Left ventricle myocardium inferior (tissue), 1 donor: ENCODE measurements around the gene HTT-AS. TPM values are rescaled to one million over a fixed set of nuclear protein-coding genes. Genes with fewer than 3 reads are reported as not detected.
A peak's percentile ranks its signal among the peaks of the same experiment; 100 is the strongest.

ENCODE experiments used
- DNase-seq: peaks from one replicate; pipeline ENCODE4 v3.0.0-alpha.2; 2020
- H3K27ac ChIP-seq: fragments of 200-600 bp; replicated peaks from 2 replicates; pipeline ENCODE4 v1.8.0; 2021
- H3K27me3 ChIP-seq: fragments of 200-600 bp; 2 replicates; pipeline ENCODE4 v1.8.0; 2021; ENCODE audit warnings: low read depth
- H3K36me3 ChIP-seq: fragments of 200-600 bp; 2 replicates; pipeline ENCODE4 v1.8.0; 2021
- H3K4me1 ChIP-seq: fragments of 200-600 bp; 2 replicates; pipeline ENCODE4 v1.8.0; 2021
- H3K4me3 ChIP-seq: fragments of 200-600 bp; 2 replicates; pipeline ENCODE4 v1.8.0; 2021; ENCODE audit warnings: mild to moderate bottlenecking, moderate library complexity
- H3K9me3 ChIP-seq: fragments of 200-600 bp; replicated peaks from 2 replicates; pipeline ENCODE4 v1.8.0; 2021
- intact Hi-C: fragments of 100-400 bp; cut with micrococcal nuclease; formaldehyde crosslinking; loops from one replicate; pipeline ENCODE4 v1.11.0; 2022
- total RNA-seq: library from RNA; stranded (reverse); fragmentation: NEBNext Ultra II Directional; extraction: Animal tissue kit (Norgen Biotek cat#: 25700); gene quantifications from one replicate; pipeline ENCODE4 v1.2.1, GENCODE V29; 2021
- TF ChIP-seq, protein P1 (sequence below): fragments of 200-600 bp; IDR thresholded peaks from 2 replicates; pipeline ENCODE4 v1.8.0; 2021; ENCODE audit warnings: antibody characterized with exemption, mild to moderate bottlenecking, borderline replicate concordance
- donor health status: DM: no; HTN: yes; CAD: no; lungs with severe emphysema.

HTT-AS gene
- total RNA-seq, 1 donor from 2014 or later = not detected

DNA sequence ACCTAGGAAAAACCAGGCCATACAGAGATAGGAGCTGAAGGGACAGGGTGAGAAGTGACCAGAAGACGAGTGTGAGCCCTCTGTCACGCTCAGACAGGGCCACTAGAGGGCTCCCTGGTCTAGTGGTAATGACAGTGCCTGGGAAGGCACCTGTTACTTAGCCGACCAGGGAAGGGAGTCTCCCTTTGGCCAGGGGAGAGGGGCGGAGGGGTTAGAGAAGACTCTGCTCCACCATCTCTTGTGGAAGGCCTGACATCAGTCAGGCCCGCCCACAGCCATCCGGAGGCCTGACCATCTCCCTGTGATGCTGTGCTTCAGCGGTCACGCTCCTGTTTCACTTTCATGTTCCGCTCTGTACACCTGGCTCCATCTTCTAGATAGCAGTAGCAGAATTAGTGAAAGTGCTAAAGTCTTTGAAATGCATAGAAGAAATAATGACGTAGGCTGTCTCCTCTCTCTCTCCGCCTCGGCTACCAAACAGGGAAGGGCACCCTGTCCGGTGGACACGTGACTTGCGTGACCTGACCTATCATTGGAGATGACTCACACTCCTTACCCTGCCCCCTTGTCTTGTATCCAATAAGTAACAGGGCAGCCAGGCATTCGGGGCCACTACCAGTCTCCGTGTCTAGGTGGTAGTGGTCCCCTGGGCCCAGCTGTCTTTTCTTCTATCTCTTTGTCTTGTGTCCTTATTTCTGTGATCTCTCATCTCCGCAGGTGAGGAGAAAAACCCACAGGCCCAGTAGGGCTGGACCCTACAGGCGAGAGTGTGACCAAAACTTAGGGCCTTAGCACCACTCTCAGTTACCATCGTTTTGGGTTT is 26.7 kb downstream of the HTT-AS start:
- intact Hi-C loops = no loop called here
- H3K27me3 ChIP-seq = no peaks in the 10 kb centered on the region
- peaks cover 13% of the 10 kb centered on the region for H3K4me1 ChIP-seq
- no peaks in the 10 kb centered on the region for H3K36me3 ChIP-seq
- TF ChIP-seq, protein P1, sequence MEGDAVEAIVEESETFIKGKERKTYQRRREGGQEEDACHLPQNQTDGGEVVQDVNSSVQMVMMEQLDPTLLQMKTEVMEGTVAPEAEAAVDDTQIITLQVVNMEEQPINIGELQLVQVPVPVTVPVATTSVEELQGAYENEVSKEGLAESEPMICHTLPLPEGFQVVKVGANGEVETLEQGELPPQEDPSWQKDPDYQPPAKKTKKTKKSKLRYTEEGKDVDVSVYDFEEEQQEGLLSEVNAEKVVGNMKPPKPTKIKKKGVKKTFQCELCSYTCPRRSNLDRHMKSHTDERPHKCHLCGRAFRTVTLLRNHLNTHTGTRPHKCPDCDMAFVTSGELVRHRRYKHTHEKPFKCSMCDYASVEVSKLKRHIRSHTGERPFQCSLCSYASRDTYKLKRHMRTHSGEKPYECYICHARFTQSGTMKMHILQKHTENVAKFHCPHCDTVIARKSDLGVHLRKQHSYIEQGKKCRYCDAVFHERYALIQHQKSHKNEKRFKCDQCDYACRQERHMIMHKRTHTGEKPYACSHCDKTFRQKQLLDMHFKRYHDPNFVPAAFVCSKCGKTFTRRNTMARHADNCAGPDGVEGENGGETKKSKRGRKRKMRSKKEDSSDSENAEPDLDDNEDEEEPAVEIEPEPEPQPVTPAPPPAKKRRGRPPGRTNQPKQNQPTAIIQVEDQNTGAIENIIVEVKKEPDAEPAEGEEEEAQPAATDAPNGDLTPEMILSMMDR = peak; percentile 87
- no peak overlapping the region for H3K27ac ChIP-seq
- H3K9me3 ChIP-seq = no peaks in the 10 kb centered on the region
- peak overlapping the region; percentile 42 for H3K4me3 ChIP-seq
- peak; percentile 67 for DNase-seq

DNA sequence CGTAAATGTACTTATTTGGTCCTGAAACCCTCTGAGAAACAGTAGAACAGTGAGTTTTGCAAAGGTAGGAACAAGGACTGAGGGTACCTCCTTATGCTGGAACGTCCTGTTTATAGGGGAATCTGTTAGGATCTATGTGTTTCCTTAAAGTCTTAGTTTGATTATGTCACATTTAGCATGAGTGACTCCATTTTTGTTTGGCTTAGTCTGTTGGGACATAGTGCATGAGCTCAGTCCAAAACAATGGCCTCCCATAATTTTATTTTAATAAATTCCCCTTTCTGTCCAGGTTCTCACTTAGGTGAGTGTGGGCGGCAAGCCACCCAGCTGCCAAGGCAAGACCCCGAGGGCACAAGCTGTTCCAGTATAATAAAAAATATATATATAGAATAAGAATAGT is 27.7 kb downstream of the HTT-AS start:
- H3K27ac ChIP-seq = no peak overlapping the region
- DNase-seq = no peak
- no peaks in the 10 kb centered on the region for H3K27me3 ChIP-seq
- intact Hi-C loops = no loop called here
- no peaks in the 10 kb centered on the region for H3K9me3 ChIP-seq
- peaks cover 23% of the 10 kb centered on the region for H3K4me1 ChIP-seq
- no peak overlapping the region for H3K4me3 ChIP-seq
- H3K36me3 ChIP-seq = no peaks in the 10 kb centered on the region
- TF ChIP-seq, protein P1 = no peak

DNA sequence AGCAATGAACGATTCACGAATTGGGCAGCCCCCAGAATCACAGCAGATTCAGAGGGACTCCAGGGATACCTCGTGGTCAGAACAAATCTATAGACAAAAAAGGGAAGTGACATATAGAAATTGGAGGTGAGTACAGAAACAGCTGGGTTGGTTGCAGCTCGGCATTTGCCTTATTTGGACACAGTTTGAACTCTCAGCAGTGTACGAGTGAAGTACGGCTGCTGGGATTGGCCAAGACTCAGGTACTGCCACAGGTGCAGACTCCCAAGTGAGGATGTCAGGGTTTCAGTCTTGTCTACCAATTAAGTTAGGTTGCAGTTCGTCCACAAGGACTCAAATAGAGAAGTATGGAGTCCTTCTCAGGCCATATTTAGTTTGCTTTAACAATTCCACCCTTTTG is 28.2 kb downstream of the HTT-AS start:
- no peak overlapping the region for H3K4me3 ChIP-seq
- H3K4me1 ChIP-seq = peaks cover 28% of the 10 kb centered on the region
- no peaks in the 10 kb centered on the region for H3K9me3 ChIP-seq
- TF ChIP-seq, protein P1 = no peak
- H3K27ac ChIP-seq = no peak overlapping the region
- no peaks in the 10 kb centered on the region for H3K27me3 ChIP-seq
- intact Hi-C loops = no loop called here
- no peak for DNase-seq
- no peaks in the 10 kb centered on the region for H3K36me3 ChIP-seq

DNA sequence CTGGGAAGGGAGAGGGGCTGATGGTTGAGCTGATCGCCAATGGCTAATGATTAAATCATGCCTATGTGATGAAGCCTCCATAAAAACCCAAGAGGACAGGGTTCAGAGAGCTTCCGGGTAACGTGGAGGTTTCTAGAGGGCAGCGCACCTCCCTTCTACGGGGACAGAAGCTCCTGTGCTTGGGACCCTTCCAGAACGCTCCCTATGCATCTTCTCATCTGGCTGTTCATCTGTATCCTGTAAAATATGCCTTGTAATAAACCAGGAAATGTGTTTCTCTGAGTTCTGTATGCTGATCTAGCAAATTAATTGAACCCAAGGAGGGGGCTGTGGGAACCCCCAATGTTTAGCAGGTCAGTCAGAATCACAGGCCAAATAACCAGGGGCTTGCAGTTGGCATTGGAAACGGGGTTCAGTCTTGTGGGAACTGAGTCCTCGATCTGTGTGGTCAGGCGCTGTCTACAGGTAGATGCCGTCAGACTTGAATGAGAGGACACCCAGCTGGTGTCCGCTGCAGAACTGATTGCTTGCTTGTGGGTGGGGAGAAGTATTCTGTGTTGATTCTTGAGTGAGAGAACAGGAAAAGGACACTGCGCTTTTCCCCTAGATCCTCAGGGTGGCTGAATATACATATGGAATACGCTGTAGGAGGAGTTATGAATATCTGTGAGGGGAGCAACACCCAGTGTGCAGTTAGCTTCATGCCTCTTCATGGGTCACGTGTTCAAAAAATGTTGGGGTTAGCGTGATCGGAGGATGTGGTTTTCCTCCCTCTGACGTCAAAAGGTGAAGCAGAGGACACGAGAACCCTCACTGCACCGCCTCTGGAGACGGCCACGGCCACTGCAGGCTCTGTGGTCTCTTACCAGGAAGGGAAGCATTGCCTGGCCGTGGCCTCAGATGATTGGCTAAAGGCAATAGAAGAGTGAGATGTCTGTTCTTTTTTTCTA is 29.2 kb downstream of the HTT-AS start:
- Histone ChIP-seq H3K4me3 (no peak overlapping the region), H3K27me3 (no peaks in the 10 kb centered on the region), H3K36me3 (no peaks in the 10 kb centered on the region), H3K9me3 (no peaks in the 10 kb centered on the region), H3K4me1 (peaks cover 34% of the 10 kb centered on the region), H3K27ac (no peak overlapping the region)
- TF ChIP-seq, protein P1 = no peak
- intact Hi-C loops = no loop called here
- DNase-seq = peak; percentile 46

DNA sequence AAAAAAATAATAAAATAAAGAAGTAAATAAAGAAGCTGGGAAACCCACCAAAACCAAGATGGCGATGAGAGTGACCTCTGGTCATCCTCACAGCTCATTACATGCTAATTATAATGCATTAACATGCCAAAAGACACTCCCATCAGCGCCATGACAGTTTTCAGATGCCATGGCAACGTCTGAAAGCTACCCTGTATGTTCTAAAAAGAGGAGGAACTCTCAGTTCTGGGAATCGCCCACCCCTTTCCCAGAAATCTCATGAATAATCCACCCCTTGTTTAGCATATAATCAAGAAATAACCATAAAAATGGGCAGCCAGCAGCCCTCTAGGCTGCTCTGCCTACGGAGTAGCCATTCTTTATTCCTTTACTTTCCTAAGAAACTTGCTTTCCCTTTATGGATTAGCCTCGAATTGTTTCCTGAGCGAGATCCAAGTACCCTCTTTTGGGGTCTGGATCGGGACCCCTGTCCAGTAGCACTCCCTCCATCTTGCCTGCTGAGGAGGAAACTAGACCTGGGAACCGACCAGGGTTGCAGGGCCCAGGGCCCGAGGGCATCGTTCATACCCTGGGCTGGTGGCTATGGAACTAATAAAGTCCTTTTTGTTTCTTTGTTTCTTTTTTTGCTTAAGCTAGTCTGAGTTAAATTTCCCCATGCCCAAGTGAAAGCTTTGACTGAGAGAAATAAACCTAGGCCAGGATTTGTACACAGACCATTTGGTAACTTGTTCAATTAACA is 30.9 kb downstream of the HTT-AS start:
- Histone ChIP-seq H3K27ac (no peak overlapping the region), H3K4me3 (no peak overlapping the region), H3K27me3 (no peaks in the 10 kb centered on the region), H3K4me1 (peaks cover 38% of the 10 kb centered on the region), H3K9me3 (no peaks in the 10 kb centered on the region), H3K36me3 (no peaks in the 10 kb centered on the region)
- intact Hi-C loops = no loop called here
- TF ChIP-seq, protein P1 = no peak
- no peak for DNase-seq
